GM21737 (cell line): ENCODE measurements around the gene CREB1.
A peak's percentile ranks its signal among the peaks of the same experiment; 100 is the strongest.

Experiments used
- ATAC-seq: cut with Tn5 transposase; IDR thresholded peaks from one replicate; pipeline ENCODE4 v1.9.1; 2021; ENCODE audit warnings: mild to moderate bottlenecking, moderate library complexity; ENCODE audit not compliant: unreplicated experiment

The CREB1 gene

DNA sequence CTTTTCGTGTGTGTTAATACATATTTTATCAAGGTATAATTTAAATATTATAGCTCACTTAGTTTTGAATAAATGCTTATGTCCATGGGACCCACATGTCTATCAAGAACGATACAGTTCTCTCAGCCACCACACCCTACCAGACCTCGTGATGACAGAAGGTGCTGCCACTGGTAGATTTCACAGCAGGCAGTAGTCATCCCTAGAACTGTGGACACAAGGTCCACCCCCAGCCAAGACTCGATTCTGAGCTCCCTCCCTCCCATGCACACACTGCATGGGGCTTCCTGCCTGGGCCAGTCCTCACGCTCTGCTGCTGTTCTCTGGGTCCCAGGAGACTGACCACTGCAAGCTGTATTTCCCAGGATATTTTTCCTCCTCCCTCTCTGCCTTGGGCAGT, 26.5 kb upstream of the CREB1 start:
- ATAC-seq: peak; percentile 53

DNA sequence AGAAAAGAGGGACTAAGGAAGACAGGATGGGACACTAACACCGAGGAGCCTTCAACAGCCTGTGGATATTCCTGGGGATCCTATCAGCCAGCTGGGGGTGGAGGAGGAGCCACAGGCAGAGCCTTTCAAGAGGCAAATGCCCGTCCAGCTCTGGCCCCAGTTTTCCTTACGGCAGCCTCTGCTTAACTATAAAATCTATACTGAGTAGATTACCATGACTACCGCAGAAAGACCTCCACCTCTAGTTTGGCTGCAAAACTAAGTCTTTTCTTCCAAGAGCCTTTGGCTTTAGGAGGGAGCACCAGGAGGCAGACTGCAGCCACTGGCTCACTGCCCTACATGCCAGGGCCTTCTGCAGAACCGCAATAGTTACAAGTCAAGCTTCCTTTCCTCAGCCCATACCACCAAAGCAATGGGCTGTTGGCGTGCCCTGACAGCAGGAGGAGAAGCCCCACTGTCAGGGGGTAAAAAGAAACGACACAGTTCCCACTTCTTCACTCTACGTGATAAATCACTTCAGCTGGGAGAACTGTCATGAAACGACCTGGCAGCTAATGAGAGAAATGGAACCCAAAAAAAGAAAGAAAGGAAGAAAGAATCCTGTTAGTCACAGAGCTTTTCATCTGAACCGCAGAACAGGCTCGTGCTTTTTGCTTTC, 25.1 kb upstream of the CREB1 start:
- no peak for ATAC-seq

GRCh38 chr2:207505171-207505570, 24.6 kb upstream of the CREB1 start:
- ATAC-seq: no peak

DNA sequence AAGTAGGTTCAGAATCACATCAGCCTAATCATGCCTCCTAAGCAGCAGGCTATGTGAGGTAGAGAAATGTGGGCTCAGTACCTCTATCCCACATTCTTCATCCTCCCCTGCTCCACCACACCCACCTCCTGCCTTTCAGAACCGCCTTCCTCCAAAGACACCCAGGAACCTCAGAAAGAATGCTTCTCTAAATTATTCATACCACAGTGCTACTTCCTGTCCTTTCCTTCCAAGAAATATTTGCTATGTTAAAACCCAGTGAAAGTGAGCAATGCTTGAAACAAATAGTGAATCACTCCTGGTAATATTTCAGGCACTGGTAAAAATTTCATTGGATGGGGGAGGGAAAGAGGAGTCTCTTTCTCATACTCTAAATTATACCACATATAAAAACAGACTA, 24.0 kb upstream of the CREB1 start:
- ATAC-seq: no peak

GRCh38 chr2:207506426-207506825, 23.3 kb upstream of the CREB1 start:
- ATAC-seq: no peak

- ATAC-seq: no peak
Measured at GRCh38 chr2:207510148-207510547, 19.6 kb upstream of the CREB1 start.

DNA sequence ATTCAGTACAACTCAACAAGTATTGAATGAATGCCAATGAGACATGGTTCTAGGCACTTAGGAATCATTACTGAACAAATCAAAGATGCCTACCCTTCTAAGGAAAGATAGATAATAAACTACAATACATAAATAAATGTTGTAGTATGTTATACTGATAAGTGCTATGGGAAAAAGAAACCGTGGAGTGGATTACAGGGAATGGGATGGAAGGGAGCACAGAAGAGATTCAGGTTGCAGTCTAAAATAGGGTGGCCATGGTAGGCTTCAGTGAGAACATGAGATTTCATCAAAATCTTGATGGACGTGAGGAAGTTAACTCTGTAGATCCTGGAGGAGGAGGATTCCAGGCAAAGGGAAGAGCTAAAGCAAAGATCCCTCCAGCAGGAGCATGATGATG, 17.9 kb upstream of the CREB1 start:
- ATAC-seq: no peak

GRCh38 chr2:207512356-207512755, 17.4 kb upstream of the CREB1 start:
- ATAC-seq: no peak

DNA sequence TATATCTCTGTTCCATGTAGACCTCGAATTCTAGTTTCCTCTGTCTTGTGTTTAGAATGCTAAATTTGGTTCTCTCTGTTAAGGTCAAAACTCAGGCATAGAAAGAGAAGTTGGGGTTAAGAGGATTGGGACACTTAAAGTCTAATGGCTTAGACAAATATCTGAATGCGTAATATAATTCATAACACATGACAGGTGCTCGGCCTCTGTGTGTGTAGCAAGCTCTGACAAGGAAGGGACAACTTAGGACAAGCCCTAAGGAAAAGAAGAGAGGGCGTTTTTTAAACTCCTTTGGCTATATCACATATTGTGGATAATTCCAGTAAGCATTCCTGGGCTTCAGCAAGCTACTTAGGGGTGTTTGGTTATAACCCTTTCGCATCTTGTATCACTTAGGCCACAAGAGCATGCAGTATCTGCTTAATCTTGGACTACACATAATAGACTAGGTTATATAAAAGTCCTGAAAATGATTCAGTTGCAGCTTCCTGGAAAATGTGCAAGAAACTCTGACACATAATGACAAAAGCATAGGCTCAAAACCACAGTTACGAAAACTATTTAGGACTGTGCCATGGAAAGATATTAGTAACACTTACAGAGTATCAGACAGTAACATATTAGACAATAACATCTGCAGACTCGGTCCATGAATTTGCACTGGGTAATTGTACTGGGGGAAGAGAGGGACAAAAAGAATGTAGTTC, 16.1 kb upstream of the CREB1 start:
- ATAC-seq: no peak

DNA sequence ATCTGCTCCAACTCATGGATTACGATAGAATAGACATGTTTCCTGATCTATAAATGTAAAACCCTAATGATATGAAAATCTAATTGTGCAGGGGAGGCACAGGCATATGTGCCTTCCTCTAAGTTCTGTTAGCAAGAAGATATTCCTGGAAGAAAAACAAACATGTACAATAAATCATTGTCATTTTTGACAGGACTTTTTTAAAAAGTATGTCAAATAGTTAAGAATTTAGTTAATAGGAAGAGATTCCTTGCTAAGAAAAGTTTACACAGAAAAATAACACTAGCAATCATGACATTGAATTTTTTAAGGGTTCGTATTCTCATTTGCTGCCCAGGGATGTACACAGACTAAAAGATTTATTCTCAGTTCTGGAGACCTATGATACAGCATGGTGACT, 15.3 kb upstream of the CREB1 start:
- ATAC-seq: no peak

DNA sequence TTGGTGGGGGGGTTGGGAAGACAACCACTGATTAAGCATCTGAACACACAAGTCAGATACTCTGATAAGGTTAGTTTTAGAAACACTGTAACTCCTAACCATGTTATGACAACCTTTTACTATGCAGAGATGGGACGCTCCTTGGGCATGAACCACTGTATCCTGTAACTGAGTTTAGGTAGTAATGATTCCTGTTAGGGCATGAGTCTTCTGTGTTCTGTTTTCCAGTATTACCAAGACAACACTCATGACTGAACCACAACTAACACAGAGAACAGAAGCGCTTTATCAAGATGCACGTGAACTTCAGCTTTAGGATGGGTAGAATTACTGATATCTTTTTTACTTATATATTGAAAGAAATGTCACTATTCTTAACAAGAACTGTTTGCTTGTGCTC, 14.1 kb upstream of the CREB1 start:
- no peak for ATAC-seq

DNA sequence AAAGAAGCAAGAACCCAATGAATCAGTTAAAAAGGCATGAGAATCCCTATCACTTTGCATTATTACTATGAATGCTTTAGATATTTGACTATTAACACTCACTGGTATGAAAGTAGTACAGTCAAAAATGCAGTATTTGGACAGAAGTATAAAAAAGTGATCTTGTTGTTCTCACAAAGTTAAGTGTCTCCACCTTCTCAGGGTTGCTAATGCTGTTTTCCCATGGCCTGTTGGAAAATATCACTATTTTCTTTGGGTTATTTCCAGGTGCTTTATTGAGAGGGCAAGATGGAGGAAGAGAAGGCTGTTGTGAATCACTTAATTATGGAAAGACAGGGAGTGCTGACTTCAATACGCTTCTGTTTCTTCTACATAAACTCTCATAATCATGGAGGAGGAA, 13.6 kb upstream of the CREB1 start:
- no peak for ATAC-seq

DNA sequence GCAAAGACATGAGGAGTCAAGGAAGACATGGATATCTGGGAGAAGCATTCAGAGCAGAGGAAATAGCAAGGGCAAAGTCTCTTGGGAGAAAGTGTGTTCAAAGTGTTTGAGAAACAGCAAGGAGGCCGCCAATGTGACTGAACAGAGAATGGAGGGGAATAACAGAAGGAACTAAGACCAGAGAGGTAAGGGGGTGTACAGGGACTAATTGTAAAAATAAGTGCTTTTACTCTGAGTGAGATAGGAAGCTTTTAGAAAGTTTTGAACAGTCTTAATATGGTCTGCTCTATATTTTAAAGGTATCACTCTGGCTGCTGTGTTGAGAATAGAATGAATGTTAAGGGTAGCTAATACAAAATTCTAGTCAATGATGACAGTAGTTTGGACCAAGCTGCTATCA, 6.8 kb upstream of the CREB1 start:
- no peak for ATAC-seq

- no peak for ATAC-seq
Measured at GRCh38 chr2:207525296-207525695, 4.5 kb upstream of the CREB1 start.

- peak; percentile 6 for ATAC-seq
Measured at GRCh38 chr2:207528980-207529329, 807 bp upstream of the CREB1 start.

- ATAC-seq: peak; percentile 6
Measured at GRCh38 chr2:207530160-207531031, 634 bp downstream of the CREB1 start.

DNA sequence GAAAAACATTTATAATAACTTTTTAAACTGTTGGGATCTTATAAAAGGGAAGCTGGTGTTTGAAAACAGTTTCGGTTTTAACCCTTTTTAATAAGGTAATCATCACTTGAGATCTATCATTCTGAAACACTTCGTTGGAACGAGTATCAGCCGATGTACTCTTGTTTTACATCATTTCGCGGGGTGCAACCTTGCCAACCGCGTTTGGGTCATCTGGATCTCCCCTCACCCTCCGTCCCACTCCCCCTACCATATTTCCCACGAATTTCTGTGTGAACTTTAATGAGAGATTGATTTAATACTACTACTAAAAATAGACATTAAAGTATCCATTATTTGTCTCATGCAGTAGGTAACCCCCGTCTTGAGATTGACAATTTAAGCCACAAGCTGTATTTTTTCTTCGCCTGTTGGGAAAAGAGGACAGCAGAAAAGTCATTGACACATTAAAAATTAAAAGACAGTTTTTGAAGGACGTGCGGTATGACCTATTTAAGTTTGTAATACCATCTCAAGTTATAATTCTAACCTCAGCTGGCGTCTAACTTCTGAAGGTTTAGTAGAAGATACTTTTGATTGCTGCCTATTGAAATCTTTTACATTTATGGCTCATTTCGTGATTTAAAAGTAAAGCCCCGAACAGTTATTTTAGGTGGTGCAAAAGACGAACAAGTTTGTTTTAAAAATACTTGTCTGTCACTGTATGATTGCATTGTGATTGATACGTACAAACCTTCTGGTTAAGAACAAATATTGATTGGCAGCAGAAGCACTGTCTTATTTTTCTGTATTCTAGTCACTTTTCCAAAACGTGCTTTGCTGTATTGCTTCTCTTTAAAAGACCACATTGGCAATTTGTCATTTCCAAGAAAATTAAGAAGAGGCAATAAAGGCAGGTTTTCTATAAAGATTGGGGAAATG, 1.5 kb downstream of the CREB1 start:
- no peak for ATAC-seq

GRCh38 chr2:207532676-207533075, 2.9 kb downstream of the CREB1 start:
- no peak for ATAC-seq

DNA sequence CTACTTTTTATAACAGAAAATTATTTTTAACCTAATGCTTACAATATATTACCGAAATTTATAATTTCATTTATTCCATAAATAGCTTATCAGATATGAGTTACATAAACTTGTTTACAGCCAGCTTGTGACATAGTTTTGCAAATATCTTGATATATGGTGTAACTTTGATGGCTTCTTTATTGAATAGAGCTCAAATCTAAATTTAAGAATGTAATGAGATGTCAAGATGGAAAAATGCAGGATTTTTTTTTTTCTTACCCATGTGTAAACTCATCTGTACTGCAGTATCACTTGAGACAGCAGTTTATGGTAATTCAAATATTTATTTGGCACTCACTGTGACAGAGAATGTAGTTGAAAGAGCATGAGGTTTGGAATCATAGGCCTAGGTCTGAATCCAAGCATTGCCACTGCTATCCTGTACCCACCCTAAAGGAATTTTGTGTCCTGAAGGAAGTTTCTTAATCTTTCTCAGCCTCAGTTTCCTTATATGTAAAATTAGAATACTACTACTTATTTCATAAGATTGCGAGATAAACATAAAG, 3.8 kb downstream of the CREB1 start:
- ATAC-seq: no peak

GRCh38 chr2:207534417-207534816, 4.7 kb downstream of the CREB1 start:
- ATAC-seq: no peak

GRCh38 chr2:207539470-207539869, 9.7 kb downstream of the CREB1 start:
- no peak for ATAC-seq
